M059J (cell line): Measurements from ENCODE around the gene P4HTM. TPM values are rescaled to one million over a fixed set of nuclear protein-coding genes. Genes with fewer than 3 reads are reported as not detected.

ENCODE experiments used
- DNase-seq: peaks from one replicate; pipeline ENCODE4 v3.0.0-alpha.2; 2012; ENCODE audit warnings: low read depth
- total RNA-seq: library from RNA; depleted of rRNA; stranded (reverse); fragments of >200 nt; shearing (Covaris generic); gene quantifications from 2 replicates; pipeline ENCODE4 v1.2.3, GENCODE V29; 2014

The P4HTM gene
- total RNA-seq, 1 experiment from 2014 or later: 25.7 TPM

- no peak for DNase-seq
Observed at GRCh38 chr3:48983096-48983495, 6.9 kb upstream of the P4HTM start.

- peak; percentile 10 for DNase-seq
Observed at GRCh38 chr3:48984663-48985062, 5.4 kb upstream of the P4HTM start.

- no peak for DNase-seq
Observed at GRCh38 chr3:48985831-48986376, 4.1 kb upstream of the P4HTM start.

- DNase-seq: peak; percentile 49
Observed at GRCh38 chr3:48989126-48989795, 780 bp upstream of the P4HTM start.

- DNase-seq: no peak
Observed at GRCh38 chr3:48990636-48991469, 812 bp downstream of the P4HTM start.

GRCh38 chr3:48991851-48992545 is 2.0 kb downstream of the P4HTM start:
- DNase-seq: no peak

- no peak for DNase-seq
Observed at GRCh38 chr3:48993834-48994233, 3.8 kb downstream of the P4HTM start.

- DNase-seq: no peak
Observed at GRCh38 chr3:48996640-48997039, 6.6 kb downstream of the P4HTM start.

- no peak for DNase-seq
Observed at GRCh38 chr3:48997102-48997635, 7.1 kb downstream of the P4HTM start.

- no peak for DNase-seq
Observed at GRCh38 chr3:48997714-48998637, 7.9 kb downstream of the P4HTM start.

GRCh38 chr3:48999085-48999858 is 9.2 kb downstream of the P4HTM start:
- DNase-seq: no peak

GRCh38 chr3:49001155-49001554 is 11.1 kb downstream of the P4HTM start:
- no peak for DNase-seq

GRCh38 chr3:49004352-49005302 is 14.6 kb downstream of the P4HTM start:
- DNase-seq: no peak

GRCh38 chr3:49005303-49005680 is 15.3 kb downstream of the P4HTM start:
- DNase-seq: no peak

GRCh38 chr3:49005998-49006397 is 16.0 kb downstream of the P4HTM start:
- DNase-seq: no peak

GRCh38 chr3:49006408-49007067 is 16.5 kb downstream of the P4HTM start:
- no peak for DNase-seq

GRCh38 chr3:49007068-49007770 is 17.2 kb downstream of the P4HTM start, which contains the start of gene WDR6:
TSS of gene WDR6 (plus strand) at chr3:49007391. CDS start at chr3:49007432, 41 bp downstream.
- DNase-seq: peak; percentile 95
